ENCODE data around the gene SH2D5.
"Not testable (repeated sequence)": the region's sequence is repeated elsewhere in the genome, so short reads cannot be mapped to it uniquely, and the experiment has no call there.

The SH2D5 gene

GRCh38 chr1:20689645-20690056, 42.9 kb downstream of the SH2D5 start:
- no peak for DNase-seq

- no peak for DNase-seq
These were observed 45.4 kb downstream of the SH2D5 start for GRCh38 chr1:20686883-20687725.

- DNase-seq = no peak
These were observed 46.8 kb downstream of the SH2D5 start for GRCh38 chr1:20685741-20686140.

- no peak for DNase-seq
These were observed 47.3 kb downstream of the SH2D5 start for GRCh38 chr1:20685099-20685662.

GRCh38 chr1:20684651-20685050, 47.9 kb downstream of the SH2D5 start:
- no peak for DNase-seq

- no peak for DNase-seq
These were observed 48.4 kb downstream of the SH2D5 start for GRCh38 chr1:20684050-20684620.

- DNase-seq = no peak
These were observed 48.9 kb downstream of the SH2D5 start for GRCh38 chr1:20683614-20684013.

GRCh38 chr1:20682571-20683236, 49.8 kb downstream of the SH2D5 start:
- DNase-seq = no peak

- DNase-seq = no peak
These were observed 50.5 kb downstream of the SH2D5 start for GRCh38 chr1:20681999-20682398.

GRCh38 chr1:20680269-20680668, 52.2 kb downstream of the SH2D5 start:
- DNase-seq = no peak

- no peak for DNase-seq
These were observed 53.9 kb downstream of the SH2D5 start for GRCh38 chr1:20678599-20678998.

- DNase-seq = not testable (repeated sequence)
These were observed 58.9 kb downstream of the SH2D5 start for GRCh38 chr1:20673626-20674025.

- no peak for DNase-seq
These were observed 60.3 kb downstream of the SH2D5 start for GRCh38 chr1:20672265-20672632.

- DNase-seq = no peak
These were observed 61.6 kb downstream of the SH2D5 start for GRCh38 chr1:20670936-20671335.
